H1 (cell line): ENCODE results near the gene TM7SF3. TPM values are rescaled to one million over a fixed set of nuclear protein-coding genes. Genes with fewer than 3 reads are reported as not detected.

Experiments used
- CTCF ChIA-PET: fragments of 300-600 bp; sonication (Branson Sonifier 250); formaldehyde crosslinking; loops from one replicate; lab custom pipeline; 2021; ENCODE audit not compliant: partially characterized antibody; lab: Charles Lee
- POLR2A ChIA-PET: fragments of 300-600 bp; sonication (Branson Sonifier 250); formaldehyde crosslinking; loops from one replicate; lab custom pipeline; 2021; ENCODE audit warnings: inconsistent platforms; ENCODE audit not compliant: partially characterized antibody; lab: Charles Lee
- DNase-seq, 2 experiments: peaks; one replicate each; pipeline versions ENCODE4 v3.0.0 to v3.0.0-alpha.2; 2010 to 2022; ENCODE audit warnings: low spot score in 2 of 2, low read depth in 1 of 2, mixed read lengths in 1 of 2
- FAIRE-seq: peaks from 2 replicates; lab custom pipeline; 2011; peaks lifted over from hg19 to GRCh38; lab: Jason Lieb, UNC
- H2AFZ ChIP-seq: 2 replicates; pipeline ENCODE4 v1.8.1; 2012; ENCODE audit warnings: low read length, inconsistent platforms
- H2AK5ac ChIP-seq: 2 replicates; pipeline ENCODE4 v1.6.1; 2013; ENCODE audit warnings: low read depth, low read length
- H2BK120ac ChIP-seq: replicated peaks from 2 replicates; pipeline ENCODE3; 2013; ENCODE audit warnings: low read depth, low read length, inconsistent platforms
- H2BK12ac ChIP-seq: 2 replicates; pipeline ENCODE4 v1.6.1; 2013; ENCODE audit warnings: low read depth, low read length
- H2BK15ac ChIP-seq: 2 replicates; pipeline ENCODE4 v1.6.1; 2013; ENCODE audit warnings: low read length
- H2BK20ac ChIP-seq: 2 replicates; pipeline ENCODE4 v1.6.1; 2013; ENCODE audit warnings: low read length
- H2BK5ac ChIP-seq: 2 replicates; pipeline ENCODE4 v1.6.1; 2013; ENCODE audit warnings: low read depth, low read length
- H3K14ac ChIP-seq: 2 replicates; pipeline ENCODE4 v1.6.1; 2013; ENCODE audit warnings: inconsistent platforms; ENCODE audit not compliant: insufficient read length
- H3K18ac ChIP-seq: 2 replicates; pipeline ENCODE4 v1.6.1; 2013; ENCODE audit warnings: low read length; ENCODE audit errors: extremely low read depth
- H3K23ac ChIP-seq: 2 replicates; pipeline ENCODE4 v1.6.1; 2013; ENCODE audit warnings: inconsistent platforms; ENCODE audit not compliant: insufficient read length
- H3K23me2 ChIP-seq: 2 replicates; pipeline ENCODE4 v1.6.1; 2013; ENCODE audit warnings: low read depth, low read length
- H3K27ac ChIP-seq: 2 replicates; pipeline ENCODE4 v1.6.1; 2011; ENCODE audit warnings: low read depth, low read length, inconsistent platforms
- H3K27me3 ChIP-seq, 4 experiments: replicated peaks in 1 of 4; 1 replicate in 1 of 4; 2 replicates in 3 of 4; pipeline versions ENCODE4 v1.6.1 to v1.8.1; 2011 to 2013; ENCODE audit warnings: low read length in 3 of 4, mild to moderate bottlenecking in 3 of 4, inconsistent platforms in 2 of 4, mixed read lengths in 2 of 4, moderate library complexity in 1 of 4; ENCODE audit not compliant: control insufficient read depth in 3 of 4, insufficient read depth in 3 of 4; ENCODE audit errors: extremely low read depth in 1 of 4
- H3K36me3 ChIP-seq, 4 experiments: 2 replicates each; pipeline versions ENCODE4 v1.6.1 to v1.8.1; 2011 to 2013; ENCODE audit warnings: mild to moderate bottlenecking in 4 of 4, low read length in 3 of 4, moderate library complexity in 2 of 4, control low read depth in 1 of 4, inconsistent platforms in 1 of 4; ENCODE audit not compliant: insufficient read depth in 4 of 4, control insufficient read depth in 2 of 4
- H3K4ac ChIP-seq: replicated peaks from 2 replicates; pipeline ENCODE3; 2013; ENCODE audit warnings: low read length, low read depth, mixed read lengths, inconsistent platforms; ENCODE audit not compliant: insufficient read length
- H3K4me1 ChIP-seq, 4 experiments: replicated peaks in 1 of 4; 1 replicate in 1 of 4; 2 replicates in 3 of 4; pipeline versions ENCODE4 v1.6.1 to v1.8.1; 2011 to 2013; ENCODE audit warnings: low read length in 3 of 4, inconsistent platforms in 2 of 4, mixed read lengths in 1 of 4; ENCODE audit not compliant: insufficient read depth in 4 of 4, control insufficient read depth in 3 of 4
- H3K4me2 ChIP-seq, 2 experiments: 2 replicates each; pipeline versions ENCODE4 v1.6.1 to v1.8.1; 2011 to 2013; ENCODE audit warnings: low read depth in 2 of 2, low read length in 2 of 2, control low read depth in 1 of 2, inconsistent platforms in 1 of 2, mild to moderate bottlenecking in 1 of 2; ENCODE audit not compliant: insufficient read depth in 1 of 2
- H3K4me3 ChIP-seq, 4 experiments: fragments of 200-600, 300-600 bp in 1 of 4; sonication (generic), shearing (Covaris generic), sonication (Bioruptor Twin) in 1 of 4; 2 replicates each; pipeline versions ENCODE4 v1.5.1 to v1.8.1; 2011 to 2016; ENCODE audit warnings: low read length in 4 of 4, low read depth in 3 of 4, control low read depth in 2 of 4, inconsistent platforms in 2 of 4, mild to moderate bottlenecking in 2 of 4, mixed read lengths in 1 of 4, moderate library complexity in 1 of 4; ENCODE audit not compliant: insufficient read depth in 2 of 4; ENCODE audit errors: extremely low read depth in 1 of 4
- H3K56ac ChIP-seq: replicated peaks from 2 replicates; pipeline ENCODE3; 2013; ENCODE audit warnings: low read depth, mild to moderate bottlenecking, mixed read lengths, low read length, inconsistent platforms; ENCODE audit not compliant: insufficient read length
- H3K79me1 ChIP-seq: 2 replicates; pipeline ENCODE4 v1.6.1; 2013; ENCODE audit warnings: low read depth, low read length, control low read depth
- H3K79me2 ChIP-seq, 2 experiments: 2 replicates each; pipeline versions ENCODE4 v1.6.1 to v1.8.1; 2012 to 2013; ENCODE audit warnings: low read length in 2 of 2, mild to moderate bottlenecking in 2 of 2, inconsistent platforms in 1 of 2; ENCODE audit not compliant: insufficient read depth in 2 of 2, control insufficient read depth in 1 of 2
- H3K9ac ChIP-seq, 4 experiments: replicated peaks in 1 of 4; 1 replicate in 1 of 4; 2 replicates in 3 of 4; pipeline versions ENCODE4 v1.6.1 to v1.8.1; 2011 to 2013; ENCODE audit warnings: low read depth in 3 of 4, low read length in 3 of 4, control low read depth in 2 of 4, mild to moderate bottlenecking in 2 of 4, moderate library complexity in 2 of 4, inconsistent platforms in 1 of 4; ENCODE audit errors: extremely low read depth in 1 of 4
- H3K9me3 ChIP-seq, 2 experiments: 2 replicates each; pipeline versions ENCODE4 v1.6.1 to v1.8.1; 2012 to 2013; ENCODE audit warnings: mild to moderate bottlenecking in 2 of 2, moderate library complexity in 2 of 2, control low read depth in 1 of 2, inconsistent platforms in 1 of 2, low read depth in 1 of 2, low read length in 1 of 2, mixed read lengths in 1 of 2; ENCODE audit not compliant: insufficient read depth in 2 of 2
- H4K20me1 ChIP-seq, 2 experiments: replicated peaks in 1 of 2; 2 replicates each; pipeline versions ENCODE3 to v1.8.1; 2011 to 2013; ENCODE audit warnings: inconsistent platforms in 2 of 2, low read length in 2 of 2, mild to moderate bottlenecking in 1 of 2; ENCODE audit not compliant: insufficient read depth in 2 of 2, control insufficient read depth in 1 of 2
- H4K5ac ChIP-seq: 2 replicates; pipeline ENCODE4 v1.6.1; 2013; ENCODE audit warnings: low read length, low read depth, mixed read lengths, inconsistent platforms; ENCODE audit not compliant: insufficient read length
- H4K8ac ChIP-seq: 2 replicates; pipeline ENCODE4 v1.8.0; 2013; ENCODE audit warnings: mild to moderate bottlenecking, moderate library complexity, low read length, inconsistent platforms; ENCODE audit not compliant: insufficient read depth; ENCODE audit errors: extremely low read depth
- H4K91ac ChIP-seq: replicated peaks from 2 replicates; pipeline ENCODE3; 2013; ENCODE audit warnings: low read length, mixed read lengths, inconsistent platforms; ENCODE audit not compliant: insufficient read length
- BACH1 ChIP-seq: IDR thresholded peaks from 2 replicates; pipeline ENCODE4 v1.6.1; 2012; ENCODE audit warnings: low read length, improper control_type of control experiment
- BCL11A ChIP-seq, 2 experiments: IDR thresholded peaks; one replicate each; pipeline ENCODE4 v1.6.1; 2011; ENCODE audit warnings: low read depth in 2 of 2, low read length in 2 of 2, mild to moderate bottlenecking in 2 of 2
- BRCA1 ChIP-seq: IDR thresholded peaks from 2 replicates; pipeline ENCODE4 v1.6.1; 2012; ENCODE audit warnings: low read depth, low read length, improper control_type of control experiment
- CEBPB ChIP-seq: IDR thresholded peaks from 2 replicates; pipeline ENCODE4 v1.6.1; 2012; ENCODE audit warnings: low read depth, low read length
- EP300 ChIP-seq, 2 experiments: IDR thresholded peaks; 1 replicate in 1 of 2; 2 replicates in 1 of 2; pipeline ENCODE4 v1.6.1; 2011 to 2012; ENCODE audit warnings: low read depth in 2 of 2, low read length in 2 of 2, mild to moderate bottlenecking in 2 of 2, borderline replicate concordance in 1 of 2, inconsistent platforms in 1 of 2, moderate library complexity in 1 of 2
- FOSL1 ChIP-seq: IDR thresholded peaks from 2 replicates; pipeline ENCODE4 v1.6.1; 2011; ENCODE audit warnings: mild to moderate bottlenecking, low read depth, low read length, moderate library complexity; ENCODE audit not compliant: insufficient read depth
- GTF2F1 ChIP-seq: IDR thresholded peaks from 2 replicates; pipeline ENCODE4 v1.6.1; 2012; ENCODE audit warnings: low read depth, low read length, improper control_type of control experiment, borderline replicate concordance
- MAX ChIP-seq: IDR thresholded peaks from 2 replicates; pipeline ENCODE4 v1.6.1; 2012; ENCODE audit warnings: inconsistent platforms
- PHF8 ChIP-seq: fragments of 200-600 bp; sonication (generic); conservative IDR thresholded peaks from 2 replicates; pipeline ENCODE4 v1.7.1; 2012; ENCODE audit warnings: low read depth, mild to moderate bottlenecking, inconsistent platforms, low read length, moderate library complexity
- POLR2AphosphoS5 ChIP-seq: IDR thresholded peaks from 2 replicates; pipeline ENCODE4 v1.6.1; 2011; ENCODE audit warnings: low read depth, low read length
- RNF2 ChIP-seq: fragments of 200-900, 300-1000 bp; sonication (generic); IDR thresholded peaks from 2 replicates; pipeline ENCODE4 v1.7.1; 2016; ENCODE audit warnings: borderline replicate concordance, low read depth, mild to moderate bottlenecking, antibody characterized with exemption, low read length; ENCODE audit not compliant: poor library complexity, severe bottlenecking; ENCODE audit errors: missing control alignments
- SIRT6 ChIP-seq: IDR thresholded peaks from one replicate; pipeline ENCODE4 v1.7.1; 2012; ENCODE audit warnings: low read length, inconsistent platforms
- TCF12 ChIP-seq: IDR thresholded peaks from 2 replicates; pipeline ENCODE4 v1.6.1; 2011; ENCODE audit warnings: low read depth, mild to moderate bottlenecking, low read length
- TEAD4 ChIP-seq: IDR thresholded peaks from 2 replicates; pipeline ENCODE4 v1.6.1; 2012; ENCODE audit warnings: low read depth, low read length, inconsistent platforms, mixed read lengths
- WGBS, 2 experiments: shearing (Covaris generic) in 1 of 2; methylation state at CpG; one replicate each; pipeline versions ENCODE4 v1.1.6 to v1.1.7; 2013 to 2015; ENCODE audit warnings: low lambda C conversion rate in 2 of 2, mixed read lengths in 2 of 2, inconsistent platforms in 1 of 2, low coverage in 1 of 2, missing lambda C conversion rate in 1 of 2; ENCODE audit not compliant: insufficient replicate concordance in 2 of 2, insufficient coverage in 1 of 2, insufficient read length in 1 of 2; ENCODE audit errors: extremely low coverage in 1 of 2, missing lambda C conversion rate in 1 of 2; 5-methylcytosine and 5-hydroxymethylcytosine counted together
- polyA plus RNA-seq, 7 experiments: library from polyadenylated mRNA; depleted of rRNA in 3 of 7; stranded (reverse) in 5 of 7; unstranded in 2 of 7; fragments of >200 nt in 5 of 7; fragments of 200-250 nt in 2 of 7; gene quantifications; 1 replicate in 5 of 7; 2 replicates in 1 of 7; 4 replicates in 1 of 7; pipeline versions ENCODE4 v1.2.1 to v1.2.3, GENCODE V29; 2011 to 2013; ENCODE audit warnings: missing spikeins in 2 of 7, mixed read lengths in 2 of 7
- total RNA-seq: library from RNA; stranded (reverse); fragmentation: NEBNext Ultra II Directional; extraction: Animal tissue kit (Norgen Biotek cat#: 25700); gene quantifications from 2 replicates; pipeline ENCODE4 v1.2.1, GENCODE V29; 2021

Gene TM7SF3
- total and polyA plus RNA-seq, 2 of the 8 experiments (the other 6 are each of a cell fraction or from before 2014, with no cell fraction given), result 57.9 to 77.2 TPM

GRCh38 chr12:27032679-27033078 lies 18.5 kb upstream of the TM7SF3 start:
- Histone ChIP-seq H3K9ac (no peak overlapping the region), H4K20me1 (peaks cover 0 to 2% of the 10 kb centered on the region in 2 experiments), H3K9me3 (no peaks in the 10 kb centered on the region), H3K27ac (no peak overlapping the region), H2BK5ac (no peak overlapping the region), H3K4me2 (no peak overlapping the region), H4K5ac (no peak overlapping the region), H3K4ac (no peak overlapping the region), H3K56ac (no peak overlapping the region), H2BK15ac (no peak overlapping the region), H2BK12ac (no peak overlapping the region), H3K79me2 (no peaks in the 10 kb centered on the region), H3K23ac (no peak overlapping the region), H2BK20ac (no peak overlapping the region), H2AFZ (no peak overlapping the region), H3K23me2 (no peaks in the 10 kb centered on the region), H2AK5ac (no peak overlapping the region), H3K27me3 (no peaks in the 10 kb centered on the region), H3K14ac (no peak overlapping the region), H3K79me1 (no peaks in the 10 kb centered on the region), H4K8ac (no peak overlapping the region), H3K4me1 (no peaks in the 10 kb centered on the region), H3K4me3 (no peak overlapping the region), H4K91ac (no peak overlapping the region), H2BK120ac (no peak overlapping the region), H3K36me3 (peaks cover 8 to 50% (median 29%) of the 10 kb centered on the region in 4 experiments), H3K18ac (no peak overlapping the region)
- WGBS, 2 experiments, result 94% methylated on average over 3 of the region's 3 CpGs; no CpG with 5 or more reads in 1 of the 2 experiments
- FAIRE-seq (no peak), DNase-seq (no peak)
- POLR2A ChIA-PET, result interaction anchor here (1.7 kb wide), 1 partner anchor 9 kb away, joined by 6 read pairs; no protein-coding TSS in a partner anchor
- CTCF ChIA-PET, result interaction anchor here (1.0 kb wide), 1 partner anchor 273 kb away, joined by 3 read pairs; no protein-coding TSS in a partner anchor
- no peak for TF ChIP-seq BRCA1
- TF ChIP-seq TEAD4, result no peak
- no peak for TF ChIP-seq TCF12
- TF ChIP-seq GTF2F1, result no peak
- no peak for TF ChIP-seq PHF8
- no peak for TF ChIP-seq CEBPB
- no peak for TF ChIP-seq RNF2
- TF ChIP-seq SIRT6, result no peak
- TF ChIP-seq MAX, result no peak
- no peak for TF ChIP-seq FOSL1
- no peak for TF ChIP-seq BCL11A (IDR thresholded peaks at IDR 0.05; ENCODE audit: low read depth in 2 of 2, low read length in 2 of 2)
- TF ChIP-seq BACH1, result no peak
- no peak for TF ChIP-seq EP300 (IDR thresholded peaks at IDR 0.05; ENCODE audit: borderline replicate concordance in 1 of 2, low read depth in 2 of 2, low read length in 2 of 2)
- no peak for TF ChIP-seq POLR2AphosphoS5
